ENCODE data around the gene PLA2G2F. TPM values are rescaled to one million over a fixed set of nuclear protein-coding genes. Genes with fewer than 3 reads are reported as not detected.

The PLA2G2F gene
- total RNA-seq, 1 donor from 2014 or later = not detected

- H3K9ac ChIP-seq (ENCODE audit: low read depth in 1 of 3, low read length in 3 of 3) = no peak overlapping the region
- peaks cover 0 to under 1% (median 0%) of the 10 kb centered on the region in 3 donors for H3K4me1 ChIP-seq (ENCODE audit: control insufficient read depth in 3 of 3, insufficient read depth in 3 of 3, low read length in 3 of 3)
- no peak overlapping the region for H3K4me3 ChIP-seq (ENCODE audit: low read length in 3 of 3)
- peaks cover 0 to 8% (median 7%) of the 10 kb centered on the region in 3 donors for H3K27me3 ChIP-seq (ENCODE audit: control insufficient read depth in 3 of 3, insufficient read depth in 3 of 3, low read length in 3 of 3)
- H3K27ac ChIP-seq (ENCODE audit: low read depth, low read length) = no peak overlapping the region
- H3K9me3 ChIP-seq (ENCODE audit: control insufficient read depth in 3 of 3, low read length in 3 of 3) = no peaks in the 10 kb centered on the region
- no peaks in the 10 kb centered on the region for H3K36me3 ChIP-seq (ENCODE audit: control insufficient read depth in 3 of 3, insufficient read depth in 3 of 3, low read length in 3 of 3)
Observed at GRCh38 chr1:20100632-20101355, 38.3 kb upstream of the PLA2G2F start.

GRCh38 chr1:20102875-20103274 is 36.2 kb upstream of the PLA2G2F start:
- Histone ChIP-seq H3K9me3 (ENCODE audit: control insufficient read depth in 3 of 3, low read length in 3 of 3) (no peaks in the 10 kb centered on the region), H3K27me3 (ENCODE audit: control insufficient read depth in 3 of 3, insufficient read depth in 3 of 3, low read length in 3 of 3) (peaks cover 0 to 12% (median 7%) of the 10 kb centered on the region in 3 donors), H3K27ac (ENCODE audit: low read depth, low read length) (no peak overlapping the region)

GRCh38 chr1:20105856-20106255 is 33.3 kb upstream of the PLA2G2F start:
- no peaks in the 10 kb centered on the region for H3K36me3 ChIP-seq (ENCODE audit: control insufficient read depth in 3 of 3, insufficient read depth in 3 of 3, low read length in 3 of 3)

More at GRCh38 chr1:20102875-20103274, 36.2 kb upstream of the PLA2G2F start:
- no peak overlapping the region for H3K9ac ChIP-seq (ENCODE audit: low read depth in 1 of 3, low read length in 3 of 3)
- no peaks in the 10 kb centered on the region for H3K36me3 ChIP-seq (ENCODE audit: control insufficient read depth in 3 of 3, insufficient read depth in 3 of 3, low read length in 3 of 3)
- no peak overlapping the region for H3K4me3 ChIP-seq (ENCODE audit: low read length in 3 of 3)
- no peaks in the 10 kb centered on the region for H3K4me1 ChIP-seq (ENCODE audit: control insufficient read depth in 3 of 3, insufficient read depth in 3 of 3, low read length in 3 of 3)

GRCh38 chr1:20107351-20107750 is 31.8 kb upstream of the PLA2G2F start:
- no peaks in the 10 kb centered on the region for H3K4me1 ChIP-seq (ENCODE audit: control insufficient read depth in 3 of 3, insufficient read depth in 3 of 3, low read length in 3 of 3)
- H3K27me3 ChIP-seq (ENCODE audit: control insufficient read depth in 3 of 3, insufficient read depth in 3 of 3, low read length in 3 of 3) = peaks cover 0 to 12% (median under 1%) of the 10 kb centered on the region in 3 donors
- H3K9me3 ChIP-seq (ENCODE audit: control insufficient read depth in 3 of 3, low read length in 3 of 3) = no peaks in the 10 kb centered on the region
- no peak overlapping the region for H3K4me3 ChIP-seq (ENCODE audit: low read length in 3 of 3)
- H3K27ac ChIP-seq (ENCODE audit: low read depth, low read length) = no peak overlapping the region
- H3K9ac ChIP-seq (ENCODE audit: low read depth in 1 of 3, low read length in 3 of 3) = no peak overlapping the region
- H3K36me3 ChIP-seq (ENCODE audit: control insufficient read depth in 3 of 3, insufficient read depth in 3 of 3, low read length in 3 of 3) = no peaks in the 10 kb centered on the region

More at GRCh38 chr1:20105856-20106255, 33.3 kb upstream of the PLA2G2F start:
- no peak overlapping the region for H3K4me3 ChIP-seq (ENCODE audit: low read length in 3 of 3)
- peaks cover 0 to 12% (median 0%) of the 10 kb centered on the region in 3 donors for H3K27me3 ChIP-seq (ENCODE audit: control insufficient read depth in 3 of 3, insufficient read depth in 3 of 3, low read length in 3 of 3)
- H3K9ac ChIP-seq (ENCODE audit: low read depth in 1 of 3, low read length in 3 of 3) = no peak overlapping the region
- no peaks in the 10 kb centered on the region for H3K4me1 ChIP-seq (ENCODE audit: control insufficient read depth in 3 of 3, insufficient read depth in 3 of 3, low read length in 3 of 3)
- H3K9me3 ChIP-seq (ENCODE audit: control insufficient read depth in 3 of 3, low read length in 3 of 3) = no peaks in the 10 kb centered on the region
- no peak overlapping the region for H3K27ac ChIP-seq (ENCODE audit: low read depth, low read length)

GRCh38 chr1:20107796-20108195 is 31.3 kb upstream of the PLA2G2F start:
- Histone ChIP-seq H3K4me1 (ENCODE audit: control insufficient read depth in 3 of 3, insufficient read depth in 3 of 3, low read length in 3 of 3) (no peaks in the 10 kb centered on the region), H3K4me3 (ENCODE audit: low read length in 3 of 3) (no peak overlapping the region), H3K9ac (ENCODE audit: low read depth in 1 of 3, low read length in 3 of 3) (no peak overlapping the region), H3K36me3 (ENCODE audit: control insufficient read depth in 3 of 3, insufficient read depth in 3 of 3, low read length in 3 of 3) (no peaks in the 10 kb centered on the region), H3K27me3 (ENCODE audit: control insufficient read depth in 3 of 3, insufficient read depth in 3 of 3, low read length in 3 of 3) (peaks cover 0 to 12% (median 5%) of the 10 kb centered on the region in 3 donors), H3K9me3 (ENCODE audit: control insufficient read depth in 3 of 3, low read length in 3 of 3) (no peaks in the 10 kb centered on the region), H3K27ac (ENCODE audit: low read depth, low read length) (no peak overlapping the region)

- H3K9ac ChIP-seq (ENCODE audit: low read depth in 1 of 3, low read length in 3 of 3) = no peak overlapping the region
- no peaks in the 10 kb centered on the region for H3K36me3 ChIP-seq (ENCODE audit: control insufficient read depth in 3 of 3, insufficient read depth in 3 of 3, low read length in 3 of 3)
- H3K4me3 ChIP-seq (ENCODE audit: low read length in 3 of 3) = no peak overlapping the region
- no peak overlapping the region for H3K27ac ChIP-seq (ENCODE audit: low read depth, low read length)
- H3K27me3 ChIP-seq (ENCODE audit: control insufficient read depth in 3 of 3, insufficient read depth in 3 of 3, low read length in 3 of 3) = peaks cover 0 to 12% (median 10%) of the 10 kb centered on the region in 3 donors
- H3K4me1 ChIP-seq (ENCODE audit: control insufficient read depth in 3 of 3, insufficient read depth in 3 of 3, low read length in 3 of 3) = no peaks in the 10 kb centered on the region
- no peaks in the 10 kb centered on the region for H3K9me3 ChIP-seq (ENCODE audit: control insufficient read depth in 3 of 3, low read length in 3 of 3)
Observed at GRCh38 chr1:20108366-20109123, 30.6 kb upstream of the PLA2G2F start.

- Histone ChIP-seq H3K9ac (ENCODE audit: low read depth in 1 of 3, low read length in 3 of 3) (no peak overlapping the region), H3K36me3 (ENCODE audit: control insufficient read depth in 3 of 3, insufficient read depth in 3 of 3, low read length in 3 of 3) (no peaks in the 10 kb centered on the region), H3K27ac (ENCODE audit: low read depth, low read length) (no peak overlapping the region), H3K27me3 (ENCODE audit: control insufficient read depth in 3 of 3, insufficient read depth in 3 of 3, low read length in 3 of 3) (peaks cover 0 to 18% (median 17%) of the 10 kb centered on the region in 3 donors), H3K9me3 (ENCODE audit: control insufficient read depth in 3 of 3, low read length in 3 of 3) (no peaks in the 10 kb centered on the region), H3K4me1 (ENCODE audit: control insufficient read depth in 3 of 3, insufficient read depth in 3 of 3, low read length in 3 of 3) (no peaks in the 10 kb centered on the region), H3K4me3 (ENCODE audit: low read length in 3 of 3) (no peak overlapping the region)
Observed at GRCh38 chr1:20109223-20109856, 29.8 kb upstream of the PLA2G2F start.

GRCh38 chr1:20110679-20111078 is 28.4 kb upstream of the PLA2G2F start:
- Histone ChIP-seq H3K9ac (ENCODE audit: low read depth in 1 of 3, low read length in 3 of 3) (no peak overlapping the region), H3K27ac (ENCODE audit: low read depth, low read length) (no peak overlapping the region)

GRCh38 chr1:20111452-20111851 is 27.7 kb upstream of the PLA2G2F start:
- H3K27ac ChIP-seq (ENCODE audit: low read depth, low read length) = no peak overlapping the region
- peaks cover 3 to 33% (median 20%) of the 10 kb centered on the region in 3 donors for H3K27me3 ChIP-seq (ENCODE audit: control insufficient read depth in 3 of 3, insufficient read depth in 3 of 3, low read length in 3 of 3)
- H3K4me1 ChIP-seq (ENCODE audit: control insufficient read depth in 3 of 3, insufficient read depth in 3 of 3, low read length in 3 of 3) = no peaks in the 10 kb centered on the region
- H3K9ac ChIP-seq (ENCODE audit: low read depth in 1 of 3, low read length in 3 of 3) = no peak overlapping the region
- no peak overlapping the region for H3K4me3 ChIP-seq (ENCODE audit: low read length in 3 of 3)
- H3K36me3 ChIP-seq (ENCODE audit: control insufficient read depth in 3 of 3, insufficient read depth in 3 of 3, low read length in 3 of 3) = no peaks in the 10 kb centered on the region
- H3K9me3 ChIP-seq (ENCODE audit: control insufficient read depth in 3 of 3, low read length in 3 of 3) = no peaks in the 10 kb centered on the region

More at GRCh38 chr1:20110679-20111078, 28.4 kb upstream of the PLA2G2F start:
- H3K36me3 ChIP-seq (ENCODE audit: control insufficient read depth in 3 of 3, insufficient read depth in 3 of 3, low read length in 3 of 3) = no peaks in the 10 kb centered on the region
- peaks cover 3 to 29% (median 20%) of the 10 kb centered on the region in 3 donors for H3K27me3 ChIP-seq (ENCODE audit: control insufficient read depth in 3 of 3, insufficient read depth in 3 of 3, low read length in 3 of 3)
- H3K4me1 ChIP-seq (ENCODE audit: control insufficient read depth in 3 of 3, insufficient read depth in 3 of 3, low read length in 3 of 3) = no peaks in the 10 kb centered on the region
- H3K4me3 ChIP-seq (ENCODE audit: low read length in 3 of 3) = no peak overlapping the region
- no peaks in the 10 kb centered on the region for H3K9me3 ChIP-seq (ENCODE audit: control insufficient read depth in 3 of 3, low read length in 3 of 3)
